GM18499 (cell line): ENCODE measurements around the gene DHRS3.

Source experiments
- ATAC-seq: cut with Tn5 transposase; IDR thresholded peaks from one replicate; pipeline ENCODE4 v1.9.1; 2021; ENCODE audit warnings: moderate number of reproducible peaks; ENCODE audit not compliant: insufficient read depth, unreplicated experiment

DHRS3 gene

GRCh38 chr1:12640237-12640957 is 22.4 kb upstream of the DHRS3 start:
- no peak for ATAC-seq

GRCh38 chr1:12637693-12638092 is 19.7 kb upstream of the DHRS3 start:
- no peak for ATAC-seq

- no peak for ATAC-seq
Measured at GRCh38 chr1:12636098-12636950, 18.3 kb upstream of the DHRS3 start.

GRCh38 chr1:12634696-12635202 is 16.7 kb upstream of the DHRS3 start:
- ATAC-seq: no peak

GRCh38 chr1:12634156-12634555 is 16.1 kb upstream of the DHRS3 start:
- ATAC-seq: no peak

- ATAC-seq: no peak
Measured at GRCh38 chr1:12631571-12631970, 13.6 kb upstream of the DHRS3 start.

GRCh38 chr1:12630946-12631530 is 13.0 kb upstream of the DHRS3 start:
- no peak for ATAC-seq

GRCh38 chr1:12629985-12630760 is 12.2 kb upstream of the DHRS3 start:
- ATAC-seq: no peak

- no peak for ATAC-seq
Measured at GRCh38 chr1:12629511-12629956, 11.5 kb upstream of the DHRS3 start.

GRCh38 chr1:12627296-12627695 is 9.3 kb upstream of the DHRS3 start:
- ATAC-seq: no peak

- ATAC-seq: no peak
Measured at GRCh38 chr1:12626888-12627287, 8.9 kb upstream of the DHRS3 start.

GRCh38 chr1:12625276-12625675 is 7.3 kb upstream of the DHRS3 start:
- no peak for ATAC-seq

- no peak for ATAC-seq
Measured at GRCh38 chr1:12622506-12622905, 4.5 kb upstream of the DHRS3 start.

GRCh38 chr1:12621346-12622335 is 3.6 kb upstream of the DHRS3 start:
- ATAC-seq: no peak

- no peak for ATAC-seq
Measured at GRCh38 chr1:12620931-12621330, 2.9 kb upstream of the DHRS3 start.

- ATAC-seq: no peak
Measured at GRCh38 chr1:12620488-12620865, 2.5 kb upstream of the DHRS3 start.

GRCh38 chr1:12619792-12620487 is 1.9 kb upstream of the DHRS3 start:
- ATAC-seq: no peak

- no peak for ATAC-seq
Measured at GRCh38 chr1:12618965-12619791, 1.2 kb upstream of the DHRS3 start.
